Mesendoderm (in vitro differentiated cells): ENCODE data around the gene STAT4.

Source experiments
- DNase-seq: peaks from one replicate; pipeline ENCODE4 v3.0.0; 2013
- H2AK5ac ChIP-seq: 2 replicates; pipeline ENCODE4 v1.6.1; 2013; ENCODE audit warnings: low read length, inconsistent platforms
- H2BK120ac ChIP-seq: 2 replicates; pipeline ENCODE4 v1.6.1; 2013; ENCODE audit warnings: low read depth, mild to moderate bottlenecking, low read length, moderate library complexity, mixed read lengths
- H2BK15ac ChIP-seq: replicated peaks from 2 replicates; pipeline ENCODE4 v1.6.1; 2013; ENCODE audit warnings: low read depth, mild to moderate bottlenecking, moderate library complexity
- H2BK5ac ChIP-seq: 2 replicates; pipeline ENCODE4 v1.6.1; 2013; ENCODE audit warnings: low read length, inconsistent platforms
- H3K18ac ChIP-seq: 2 replicates; pipeline ENCODE4 v1.6.1; 2013; ENCODE audit warnings: mild to moderate bottlenecking, low read length, mixed read lengths
- H3K23ac ChIP-seq: one replicate; pipeline ENCODE4 v1.6.1; 2013; ENCODE audit warnings: low read length
- H3K27ac ChIP-seq: 2 replicates; pipeline ENCODE4 v1.5.1; 2013; ENCODE audit warnings: low read depth, mild to moderate bottlenecking, inconsistent platforms, low read length, moderate library complexity
- H3K27me3 ChIP-seq: 2 replicates; pipeline ENCODE4 v1.6.1; 2013; ENCODE audit warnings: low read length, control low read depth, mild to moderate bottlenecking, inconsistent platforms; ENCODE audit not compliant: insufficient read depth, poor library complexity
- H3K36me3 ChIP-seq: 2 replicates; pipeline ENCODE4 v1.6.1; 2013; ENCODE audit warnings: low read length, inconsistent platforms; ENCODE audit not compliant: control insufficient read depth, insufficient read depth
- H3K4ac ChIP-seq: one replicate; pipeline ENCODE4 v1.6.1; 2013; ENCODE audit warnings: low read depth, mild to moderate bottlenecking, low read length, moderate library complexity
- H3K4me1 ChIP-seq: 2 replicates; pipeline ENCODE4 v1.6.1; 2013; ENCODE audit warnings: low read depth, low read length, inconsistent platforms; ENCODE audit not compliant: control insufficient read depth
- H3K4me2 ChIP-seq: 2 replicates; pipeline ENCODE4 v1.6.1; 2013; ENCODE audit warnings: low read length
- H3K4me3 ChIP-seq: 2 replicates; pipeline ENCODE4 v1.5.1; 2013; ENCODE audit warnings: mild to moderate bottlenecking, low read length
- H3K56ac ChIP-seq: one replicate; pipeline ENCODE4 v1.6.1; 2013; ENCODE audit warnings: low read length
- H3K79me1 ChIP-seq: 2 replicates; pipeline ENCODE4 v1.6.1; 2013; ENCODE audit warnings: low read length, inconsistent platforms
- H3K79me2 ChIP-seq: 2 replicates; pipeline ENCODE4 v1.6.1; 2013; ENCODE audit warnings: mild to moderate bottlenecking, low read length; ENCODE audit not compliant: control insufficient read depth, insufficient read depth
- H3K9ac ChIP-seq: 2 replicates; pipeline ENCODE4 v1.6.1; 2013; ENCODE audit warnings: low read length, inconsistent platforms
- H4K5ac ChIP-seq: one replicate; pipeline ENCODE4 v1.6.1; 2013; ENCODE audit warnings: low read length
- H4K8ac ChIP-seq: one replicate; pipeline ENCODE4 v1.6.1; 2013; ENCODE audit warnings: low read depth, mild to moderate bottlenecking, control low read depth, low read length, moderate library complexity
- WGBS: extraction: QIAGEN DNeasy Blood & Tissue Kit; methylation state at CpG from one replicate; pipeline ENCODE4 v1.1.7; 2013; ENCODE audit warnings: low lambda C conversion rate, missing lambda C conversion rate; ENCODE audit not compliant: insufficient coverage; ENCODE audit errors: extremely low coverage; 5-methylcytosine and 5-hydroxymethylcytosine counted together

STAT4 gene

DNA sequence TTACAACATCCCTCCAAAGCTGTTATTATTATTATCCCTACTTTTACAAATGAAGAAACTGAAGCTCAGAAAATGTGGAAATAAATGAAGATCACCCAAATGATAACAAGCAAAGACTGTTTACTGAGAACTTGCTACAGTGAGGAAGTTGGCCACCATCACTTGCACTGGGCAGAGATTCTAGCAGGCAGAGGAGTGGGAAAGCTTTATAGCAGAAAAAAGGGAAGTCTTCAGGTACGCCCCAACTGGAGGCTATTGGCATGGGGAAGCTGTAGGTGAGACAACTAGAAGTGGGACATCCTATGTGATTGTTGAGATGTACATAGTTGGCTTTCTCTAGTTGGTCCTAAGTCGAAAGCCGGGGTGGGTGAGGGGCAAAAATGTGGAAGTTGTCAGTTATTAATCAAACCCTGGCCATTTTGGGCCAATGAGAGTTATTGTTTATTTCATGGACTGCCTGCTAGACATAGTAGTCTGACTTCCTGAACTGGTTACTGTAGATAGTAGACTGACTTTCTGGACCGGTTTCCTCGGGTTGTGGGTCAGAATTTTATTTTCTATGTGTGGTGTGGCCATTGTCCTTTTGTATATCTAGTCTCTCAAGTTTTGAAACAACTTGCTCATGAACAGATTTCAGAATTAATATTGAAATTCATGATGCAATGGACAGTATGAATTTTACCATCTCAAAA lies 40.2 kb upstream of the STAT4 start:
- no peak overlapping the region for H3K27ac ChIP-seq
- no peak overlapping the region for H3K4ac ChIP-seq
- no peak overlapping the region for H2BK15ac ChIP-seq
- H3K27me3 ChIP-seq = no peaks in the 10 kb centered on the region
- H4K8ac ChIP-seq = no peak overlapping the region
- no peak overlapping the region for H3K23ac ChIP-seq
- no peak overlapping the region for H3K9ac ChIP-seq
- H3K4me3 ChIP-seq = no peak overlapping the region
- no peaks in the 10 kb centered on the region for H3K4me1 ChIP-seq
- no peak overlapping the region for H3K4me2 ChIP-seq
- no peak overlapping the region for H4K5ac ChIP-seq
- no peak overlapping the region for H3K18ac ChIP-seq
- H2AK5ac ChIP-seq = no peak overlapping the region
- H3K79me2 ChIP-seq = no peaks in the 10 kb centered on the region
- no peak overlapping the region for H2BK5ac ChIP-seq
- no peak overlapping the region for H2BK120ac ChIP-seq
- no peak overlapping the region for H3K56ac ChIP-seq
- DNase-seq = no peak
- no CpG with 5 or more reads among the region's 5 CpGs for WGBS
- H3K79me1 ChIP-seq = no peaks in the 10 kb centered on the region
- no peaks in the 10 kb centered on the region for H3K36me3 ChIP-seq

- H2AK5ac ChIP-seq = no peak overlapping the region
- H3K4me2 ChIP-seq = no peak overlapping the region
- H3K9ac ChIP-seq = no peak overlapping the region
- no peaks in the 10 kb centered on the region for H3K27me3 ChIP-seq
- H3K36me3 ChIP-seq = no peaks in the 10 kb centered on the region
- H4K8ac ChIP-seq = no peak overlapping the region
- H4K5ac ChIP-seq = no peak overlapping the region
- H3K4me3 ChIP-seq = no peak overlapping the region
- H3K27ac ChIP-seq = no peak overlapping the region
- H2BK15ac ChIP-seq = no peak overlapping the region
- no peaks in the 10 kb centered on the region for H3K79me2 ChIP-seq
- no peak overlapping the region for H3K56ac ChIP-seq
- no peak overlapping the region for H3K23ac ChIP-seq
- H3K4me1 ChIP-seq = no peaks in the 10 kb centered on the region
- H3K18ac ChIP-seq = no peak overlapping the region
- H3K4ac ChIP-seq = no peak overlapping the region
- H2BK5ac ChIP-seq = no peak overlapping the region
- no CpG with 5 or more reads among the region's 2 CpGs for WGBS
- no peak overlapping the region for H2BK120ac ChIP-seq
- H3K79me1 ChIP-seq = no peaks in the 10 kb centered on the region
- no peak for DNase-seq
Measured at GRCh38 chr2:191190435-191190834, 39.6 kb upstream of the STAT4 start.

DNA sequence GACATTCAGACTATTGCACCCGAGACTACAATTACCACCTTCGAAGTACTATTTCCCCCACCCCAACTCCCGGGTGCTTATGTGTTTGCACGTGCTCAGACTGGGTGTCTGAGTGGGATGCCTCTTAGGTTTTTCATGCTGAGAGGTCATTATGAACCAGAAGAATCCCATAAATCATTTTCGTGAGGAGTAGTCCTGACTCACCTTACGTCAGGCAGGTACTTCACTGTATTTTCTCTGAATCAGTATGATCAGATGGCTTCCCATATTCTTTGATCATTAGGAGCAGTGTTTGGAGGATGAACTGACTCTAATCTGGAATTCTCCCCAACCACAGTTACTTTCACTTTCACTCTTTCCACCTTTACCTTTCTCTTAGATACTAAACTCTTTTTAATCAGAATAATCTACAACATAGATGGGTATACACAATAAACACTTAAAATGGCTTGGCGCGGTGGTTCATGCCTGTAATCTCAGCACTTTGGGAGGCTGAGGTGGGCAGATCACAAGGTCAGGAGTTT lies 38.4 kb upstream of the STAT4 start:
- DNase-seq = no peak
- no peak overlapping the region for H3K4me2 ChIP-seq
- H3K23ac ChIP-seq = no peak overlapping the region
- no peaks in the 10 kb centered on the region for H3K79me2 ChIP-seq
- no peaks in the 10 kb centered on the region for H3K4me1 ChIP-seq
- no peaks in the 10 kb centered on the region for H3K79me1 ChIP-seq
- H4K8ac ChIP-seq = no peak overlapping the region
- no CpG with 5 or more reads among the region's 8 CpGs for WGBS
- no peak overlapping the region for H2BK5ac ChIP-seq
- no peak overlapping the region for H2BK120ac ChIP-seq
- H2AK5ac ChIP-seq = no peak overlapping the region
- H3K4me3 ChIP-seq = no peak overlapping the region
- H3K9ac ChIP-seq = no peak overlapping the region
- H3K4ac ChIP-seq = no peak overlapping the region
- H3K56ac ChIP-seq = no peak overlapping the region
- no peaks in the 10 kb centered on the region for H3K36me3 ChIP-seq
- no peak overlapping the region for H3K18ac ChIP-seq
- H3K27me3 ChIP-seq = no peaks in the 10 kb centered on the region
- H2BK15ac ChIP-seq = no peak overlapping the region
- no peak overlapping the region for H4K5ac ChIP-seq
- no peak overlapping the region for H3K27ac ChIP-seq

DNA sequence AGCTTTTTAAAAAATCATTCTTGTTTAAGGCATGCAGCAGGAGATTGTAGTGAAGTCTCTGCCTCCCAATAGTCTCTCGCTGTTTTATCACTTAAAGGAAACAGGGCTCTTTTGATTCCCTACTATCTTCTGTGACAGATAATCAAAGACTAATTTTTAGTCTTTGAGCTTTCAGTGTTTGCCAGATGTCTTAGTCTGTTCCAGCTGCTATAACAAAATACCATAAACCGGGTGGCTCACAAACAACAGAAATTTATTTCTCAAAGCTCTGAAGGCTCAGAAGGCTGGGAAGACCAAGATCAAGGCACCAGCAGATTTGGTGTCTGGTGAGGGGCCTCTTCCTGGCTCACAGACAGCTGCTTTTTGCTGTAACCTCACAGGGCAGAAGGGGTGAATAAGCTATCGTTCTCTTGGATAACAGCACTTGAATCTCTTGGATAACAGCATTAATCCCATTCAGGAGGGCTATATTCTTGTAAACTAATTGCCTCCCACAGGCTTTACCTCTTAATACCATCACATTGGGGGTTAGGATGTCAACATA lies 37.8 kb upstream of the STAT4 start:
- Histone ChIP-seq H3K79me2 (no peaks in the 10 kb centered on the region), H3K36me3 (no peaks in the 10 kb centered on the region), H4K8ac (no peak overlapping the region), H3K56ac (no peak overlapping the region), H3K4ac (no peak overlapping the region), H3K23ac (no peak overlapping the region), H3K4me1 (peaks cover 4% of the 10 kb centered on the region), H4K5ac (no peak overlapping the region), H3K79me1 (no peaks in the 10 kb centered on the region), H3K27me3 (no peaks in the 10 kb centered on the region), H3K4me2 (no peak overlapping the region), H2AK5ac (no peak overlapping the region), H2BK120ac (no peak overlapping the region), H3K18ac (no peak overlapping the region), H2BK15ac (no peak overlapping the region), H3K9ac (no peak overlapping the region), H3K27ac (no peak overlapping the region), H3K4me3 (no peak overlapping the region), H2BK5ac (no peak overlapping the region)
- no CpG with 5 or more reads among the region's 3 CpGs for WGBS
- no peak for DNase-seq

DNA sequence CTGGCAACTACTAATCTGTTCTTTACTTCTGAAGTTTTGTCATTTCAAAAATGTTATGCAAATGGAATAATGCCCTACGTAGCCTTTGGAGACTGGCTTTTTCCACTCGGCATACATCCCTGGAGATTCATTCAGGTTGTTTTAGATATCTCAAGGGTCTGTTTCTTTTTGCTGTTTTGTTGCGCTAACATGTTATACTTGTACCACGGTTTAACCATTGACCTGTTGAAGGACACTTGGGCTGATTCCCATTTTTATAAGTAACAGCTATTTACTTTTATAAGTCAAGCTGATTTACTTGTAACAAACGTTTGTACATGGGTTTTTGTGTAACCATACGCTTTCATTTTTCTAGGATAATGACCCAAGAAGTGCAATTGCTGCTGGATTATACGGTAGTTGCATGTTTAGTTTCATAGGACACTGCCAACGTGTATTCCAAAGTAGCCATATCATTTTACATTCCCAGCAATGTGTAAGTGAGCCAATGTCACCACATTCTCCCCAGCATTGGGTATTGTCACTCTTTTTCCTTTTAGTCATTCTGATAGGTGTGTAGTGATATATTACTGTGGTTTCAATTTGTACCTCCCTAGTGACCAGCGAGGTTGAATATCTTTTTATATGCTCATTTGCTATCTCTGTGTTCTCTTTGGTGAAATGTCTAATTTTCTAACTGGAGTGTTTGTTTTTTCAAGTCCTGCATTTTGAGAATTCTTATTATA lies 36.5 kb upstream of the STAT4 start:
- H3K27ac ChIP-seq = no peak overlapping the region
- H3K36me3 ChIP-seq = no peaks in the 10 kb centered on the region
- no peak for DNase-seq
- H4K5ac ChIP-seq = no peak overlapping the region
- no CpG with 5 or more reads among the region's 9 CpGs for WGBS
- no peak overlapping the region for H3K18ac ChIP-seq
- H3K56ac ChIP-seq = no peak overlapping the region
- H3K9ac ChIP-seq = no peak overlapping the region
- no peak overlapping the region for H2BK15ac ChIP-seq
- no peaks in the 10 kb centered on the region for H3K79me2 ChIP-seq
- no peak overlapping the region for H2AK5ac ChIP-seq
- H2BK120ac ChIP-seq = no peak overlapping the region
- H3K4ac ChIP-seq = no peak overlapping the region
- no peak overlapping the region for H3K4me2 ChIP-seq
- H4K8ac ChIP-seq = no peak overlapping the region
- no peaks in the 10 kb centered on the region for H3K27me3 ChIP-seq
- H3K23ac ChIP-seq = no peak overlapping the region
- no peaks in the 10 kb centered on the region for H3K79me1 ChIP-seq
- no peak overlapping the region for H3K4me3 ChIP-seq
- H3K4me1 ChIP-seq = peaks cover 4% of the 10 kb centered on the region
- no peak overlapping the region for H2BK5ac ChIP-seq
